Activated CD8-positive, alpha-beta T cell treated with anti-CD3 and anti-CD28 coated beads for 36 hours (primary cell): Measurements from ENCODE around the gene CENPC. TPM values are rescaled to one million over a fixed set of nuclear protein-coding genes. Genes with fewer than 3 reads are reported as not detected.
A peak's percentile ranks its signal among the peaks of the same experiment; 100 is the strongest.

Experiments
- ATAC-seq: fragments of 200-7000 bp; cut with Tn5 transposase; one replicate; pipeline ENCODE4 v1.10.0; 2021; ENCODE audit warnings: mild to moderate bottlenecking, moderate library complexity
- CTCF ChIA-PET: fragments of 350-600 bp; sonication (Branson Sonifier 250); formaldehyde crosslinking; loops from one replicate; lab custom pipeline; 2021; ENCODE audit warnings: antibody characterized with exemption; lab: Charles Lee
- POLR2A ChIA-PET: fragments of 350-600 bp; sonication (Branson Sonifier 250); formaldehyde crosslinking; loops from one replicate; lab custom pipeline; 2021; ENCODE audit warnings: antibody characterized with exemption; lab: Charles Lee
- DNase-seq: peaks from one replicate; pipeline ENCODE4 v3.0.0-alpha.2; 2020
- H3K27ac Mint-ChIP-seq: one replicate; pipeline ENCODE4 v1.8.0; 2021; ENCODE audit warnings: mild to moderate bottlenecking, mixed read lengths
- H3K27me3 Mint-ChIP-seq: one replicate; pipeline ENCODE4 v1.8.0; 2021; ENCODE audit warnings: mixed read lengths
- H3K36me3 Mint-ChIP-seq: one replicate; pipeline ENCODE4 v1.8.0; 2021; ENCODE audit warnings: low read depth, mixed read lengths
- H3K4me1 Mint-ChIP-seq: one replicate; pipeline ENCODE4 v1.8.0; 2021; ENCODE audit warnings: low read depth, mixed read lengths
- H3K4me3 Mint-ChIP-seq: one replicate; pipeline ENCODE4 v1.8.0; 2021; ENCODE audit warnings: mild to moderate bottlenecking, moderate library complexity, mixed read lengths
- H3K9me3 Mint-ChIP-seq: one replicate; pipeline ENCODE4 v1.8.0; 2021; ENCODE audit warnings: mixed read lengths
- CTCF ChIP-seq: fragments of 200-600 bp; IDR thresholded peaks from one replicate; pipeline ENCODE4 v1.8.0; 2022; ENCODE audit warnings: antibody characterized with exemption, mild to moderate bottlenecking
- intact Hi-C: fragments of 100-400 bp; cut with micrococcal nuclease; formaldehyde crosslinking; loops from one replicate; pipeline ENCODE4 v1.10.0; 2022
- total RNA-seq, 2 experiments: library from RNA; stranded (reverse); gene quantifications; one replicate each; pipeline ENCODE4 v1.2.3, GENCODE V29; 2021

CENPC gene
- total RNA-seq, 2 experiments from 2014 or later = 29.1 to 32.0 TPM

DNA sequence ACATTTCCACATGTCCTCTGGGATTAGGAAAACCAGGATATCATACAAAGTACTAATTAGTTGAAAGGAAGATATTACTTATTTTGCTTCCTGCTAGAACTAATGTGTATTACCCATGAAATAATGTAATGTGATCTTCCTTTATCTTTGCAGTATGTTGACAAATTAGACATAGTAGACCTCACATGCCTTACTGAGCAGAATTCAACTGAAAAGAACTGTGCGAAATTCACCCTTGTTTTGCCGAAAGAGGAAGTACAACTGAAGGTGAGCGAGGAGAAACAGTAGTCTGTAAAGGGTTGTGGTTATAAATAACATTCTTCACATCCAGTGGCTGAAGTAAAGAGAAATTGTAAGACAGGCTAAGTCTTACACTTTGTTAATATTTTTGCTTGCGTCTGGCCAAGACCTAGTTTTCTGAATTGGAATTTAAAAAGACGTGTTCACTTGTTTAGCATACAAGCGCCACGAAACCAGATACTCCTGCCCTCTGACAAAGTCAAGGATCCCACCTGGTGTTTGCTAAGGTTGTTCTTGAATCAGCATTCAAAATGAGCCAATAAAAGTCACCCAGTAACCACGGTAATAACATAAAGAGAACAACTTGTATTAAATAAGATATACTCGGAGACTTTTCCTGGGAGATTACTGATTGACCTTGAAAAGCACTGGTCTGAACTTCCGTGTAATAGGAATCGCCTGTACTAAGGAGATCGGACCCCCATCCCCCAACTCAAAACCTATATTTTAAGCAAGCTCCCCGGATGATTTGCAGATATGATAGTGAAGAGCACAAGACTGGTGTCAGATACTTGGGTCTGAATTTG is 30.1 kb upstream of the CENPC start:
- peaks cover 5% of the 10 kb centered on the region for H3K9me3 Mint-ChIP-seq
- peaks cover 27% of the 10 kb centered on the region for H3K4me1 Mint-ChIP-seq
- peak overlapping the region; percentile 58 for H3K27ac Mint-ChIP-seq
- DNase-seq (no peak), ATAC-seq (peak; percentile 60)
- CTCF ChIA-PET = no interaction called here
- TF ChIP-seq CTCF = no peak
- intact Hi-C loops = no loop called here
- H3K4me3 Mint-ChIP-seq = peak overlapping the region; percentile 47
- no peaks in the 10 kb centered on the region for H3K27me3 Mint-ChIP-seq
- no peaks in the 10 kb centered on the region for H3K36me3 Mint-ChIP-seq
- POLR2A ChIA-PET = no interaction called here

DNA sequence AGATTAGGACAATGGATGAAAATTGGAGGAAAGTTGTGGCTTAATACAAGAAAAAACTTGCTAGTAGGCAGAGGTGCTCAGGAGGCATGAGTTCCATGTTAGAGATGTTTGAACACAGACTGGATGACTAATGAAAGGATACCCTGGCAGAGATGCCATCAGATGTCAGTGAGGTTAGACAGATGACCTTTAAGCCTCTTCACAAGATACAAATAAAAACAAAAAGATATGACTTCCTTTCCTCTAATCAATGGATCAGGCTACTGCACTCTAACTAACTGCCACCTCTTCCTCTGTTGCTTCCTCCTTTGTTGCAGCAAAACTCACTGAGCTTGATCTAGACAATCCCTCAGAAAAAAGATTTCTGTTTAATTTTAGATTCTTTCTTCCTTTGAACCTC is 27.9 kb upstream of the CENPC start:
- Mint-ChIP-seq H3K4me1 (peaks cover 27% of the 10 kb centered on the region), H3K36me3 (no peaks in the 10 kb centered on the region), H3K4me3 (no peak overlapping the region), H3K27ac (no peak overlapping the region), H3K9me3 (no peaks in the 10 kb centered on the region), H3K27me3 (no peaks in the 10 kb centered on the region)
- POLR2A ChIA-PET = no interaction called here
- ATAC-seq (peak; percentile 78), DNase-seq (no peak)
- TF ChIP-seq CTCF = no peak
- intact Hi-C loops = no loop called here
- CTCF ChIA-PET = no interaction called here

- H3K9me3 Mint-ChIP-seq = no peaks in the 10 kb centered on the region
- DNase-seq = no peak
- no peaks in the 10 kb centered on the region for H3K36me3 Mint-ChIP-seq
- H3K4me1 Mint-ChIP-seq = peaks cover 24% of the 10 kb centered on the region
- ChIA-PET CTCF (interaction anchor here (1.0 kb wide), 1 partner anchor 10 kb away, joined by 3 read pairs; no protein-coding TSS in a partner anchor), POLR2A (no interaction called here)
- intact Hi-C loops = no loop called here
- no peak overlapping the region for H3K27ac Mint-ChIP-seq
- no peak overlapping the region for H3K4me3 Mint-ChIP-seq
- TF ChIP-seq CTCF = no peak
- ATAC-seq = no peak
- H3K27me3 Mint-ChIP-seq = no peaks in the 10 kb centered on the region
Observed at GRCh38 chr4:67571975-67572374, 26.7 kb upstream of the CENPC start.

GRCh38 chr4:67570537-67570936 is 25.2 kb upstream of the CENPC start:
- ChIA-PET CTCF (interaction anchor here (0.9 kb wide), 1 partner anchor 12 kb away, joined by 3 read pairs; the partner anchor contains the start of gene STAP1), POLR2A (no interaction called here)
- no peaks in the 10 kb centered on the region for H3K27me3 Mint-ChIP-seq
- ATAC-seq (no peak), DNase-seq (no peak)
- no peak for TF ChIP-seq CTCF
- H3K9me3 Mint-ChIP-seq = no peaks in the 10 kb centered on the region
- peak overlapping the region; percentile 22 for H3K27ac Mint-ChIP-seq
- intact Hi-C loops = no loop called here
- no peak overlapping the region for H3K4me3 Mint-ChIP-seq
- no peaks in the 10 kb centered on the region for H3K36me3 Mint-ChIP-seq
- peaks cover 20% of the 10 kb centered on the region for H3K4me1 Mint-ChIP-seq

DNA sequence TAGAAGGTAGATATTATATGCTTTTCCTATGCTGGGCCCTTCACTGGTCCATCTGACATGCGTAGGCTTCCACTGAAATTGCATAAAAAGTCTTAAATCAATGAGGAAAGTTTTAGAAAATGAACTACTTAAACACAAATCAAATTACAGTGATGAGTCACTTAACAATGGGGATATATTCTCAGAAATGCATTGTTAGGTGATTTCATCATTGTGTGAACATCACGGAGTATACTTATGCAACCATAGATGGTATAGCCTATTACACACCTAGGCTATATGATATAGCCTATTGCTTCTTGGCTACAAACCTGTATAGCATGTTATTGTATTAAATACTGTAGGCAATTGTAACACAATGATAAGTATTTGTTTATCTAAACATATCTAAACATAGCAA is 23.5 kb upstream of the CENPC start:
- Mint-ChIP-seq H3K4me1 (peaks cover 13% of the 10 kb centered on the region), H3K36me3 (no peaks in the 10 kb centered on the region), H3K27ac (no peak overlapping the region), H3K4me3 (no peak overlapping the region), H3K9me3 (no peaks in the 10 kb centered on the region), H3K27me3 (no peaks in the 10 kb centered on the region)
- intact Hi-C loops = no loop called here
- CTCF ChIA-PET = no interaction called here
- no peak for DNase-seq
- no peak for TF ChIP-seq CTCF
- POLR2A ChIA-PET = no interaction called here
- ATAC-seq = no peak
